PC-9 (cell line): Measurements from ENCODE around the gene ING5. TPM values are rescaled to one million over a fixed set of nuclear protein-coding genes. Genes with fewer than 3 reads are reported as not detected.
A peak's percentile ranks its signal among the peaks of the same experiment; 100 is the strongest.

Source experiments
- BruUV-seq: library from RNA; stranded (reverse); fragments of 400-500 nt; replicated peaks from 2 replicates; lab custom pipeline; 2021; lab: Mats Ljungman, UMichigan
- CTCF ChIA-PET: fragments of 300-600 bp; sonication (Branson Sonifier 250); formaldehyde crosslinking; loops from one replicate; lab custom pipeline; 2022; ENCODE audit warnings: antibody characterized with exemption; lab: Charles Lee
- POLR2A ChIA-PET: fragments of 300-600 bp; sonication (Branson Sonifier 250); formaldehyde crosslinking; loops from one replicate; lab custom pipeline; 2022; ENCODE audit warnings: antibody characterized with exemption; ENCODE audit not compliant: unreplicated experiment; lab: Charles Lee
- DNase-seq, 2 experiments: peaks; one replicate each; pipeline versions ENCODE4 v3.0.0 to v3.0.0-alpha.2; 2015 to 2022; ENCODE audit warnings: mixed read lengths in 1 of 2
- H2AFZ ChIP-seq: fragments of 200-600 bp; sonication (generic); 2 replicates; pipeline ENCODE4 v1.8.1; 2017; ENCODE audit warnings: antibody characterized with exemption
- H3F3A ChIP-seq: fragments of 200-600 bp; sonication (generic); 2 replicates; pipeline ENCODE4 v1.8.1; 2017; ENCODE audit warnings: antibody characterized with exemption, mild to moderate bottlenecking, low read depth; ENCODE audit not compliant: insufficient read depth
- H3K27ac ChIP-seq: fragments of 200-600 bp; sonication (generic); 2 replicates; pipeline ENCODE4 v1.6.1; 2016; ENCODE audit warnings: mixed run types
- H3K27me3 ChIP-seq: fragments of 200-600 bp; sonication (generic); 2 replicates; pipeline ENCODE4 v1.6.1; 2016; ENCODE audit warnings: low read depth, mixed run types; ENCODE audit not compliant: insufficient read depth
- H3K36me3 ChIP-seq: fragments of 200-600 bp; sonication (generic); 2 replicates; pipeline ENCODE4 v1.6.1; 2016; ENCODE audit warnings: low read depth, mixed run types
- H3K4me1 ChIP-seq: fragments of 200-600 bp; sonication (generic); replicated peaks from 2 replicates; pipeline ENCODE4 v1.6.1; 2016; ENCODE audit warnings: mixed run types; ENCODE audit not compliant: insufficient read depth
- H3K4me2 ChIP-seq: fragments of 200-600 bp; sonication (generic); 2 replicates; pipeline ENCODE4 v1.6.1; 2017; ENCODE audit warnings: mixed run types
- H3K4me3 ChIP-seq: fragments of 200-600 bp; sonication (generic); 2 replicates; pipeline ENCODE4 v1.6.1; 2016; ENCODE audit warnings: mixed run types
- H3K79me2 ChIP-seq: fragments of 200-600 bp; sonication (generic); 2 replicates; pipeline ENCODE4 v1.6.1; 2017; ENCODE audit warnings: low read depth, mixed run types
- H3K9me2 ChIP-seq: fragments of 200-600 bp; sonication (generic); 2 replicates; pipeline ENCODE4 v1.8.1; 2017; ENCODE audit warnings: mild to moderate bottlenecking; ENCODE audit not compliant: insufficient read depth
- H3K9me3 ChIP-seq: fragments of 200-600 bp; sonication (generic); 2 replicates; pipeline ENCODE4 v1.8.1; 2016; ENCODE audit warnings: low read depth; ENCODE audit not compliant: insufficient read depth
- H4K20me1 ChIP-seq: fragments of 200-600 bp; sonication (generic); 2 replicates; pipeline ENCODE4 v1.8.1; 2017; ENCODE audit not compliant: insufficient read depth
- EZH2 ChIP-seq: fragments of 200-600 bp; sonication (generic); IDR thresholded peaks from 2 replicates; pipeline ENCODE4 v1.8.0; 2017; ENCODE audit warnings: antibody characterized with exemption, low read depth
- intact Hi-C: fragments of 100-400 bp; cut with micrococcal nuclease; formaldehyde crosslinking; loops from one replicate; pipeline ENCODE4 v1.10.0; 2022; ENCODE audit not compliant: unreplicated experiment
- total RNA-seq: library from RNA; stranded (reverse); gene quantifications from 2 replicates; pipeline ENCODE4 v1.2.3, GENCODE V29; 2021
- TF ChIP-seq, protein P1 (sequence below): fragments of 200-600 bp; sonication (generic); conservative IDR thresholded peaks from 2 replicates; pipeline ENCODE4 v1.6.1; 2017; ENCODE audit warnings: mixed run types, antibody characterized with exemption, mild to moderate bottlenecking, moderate library complexity

ING5 gene
- total RNA-seq, 1 experiment from 2014 or later = 79.7 TPM

DNA sequence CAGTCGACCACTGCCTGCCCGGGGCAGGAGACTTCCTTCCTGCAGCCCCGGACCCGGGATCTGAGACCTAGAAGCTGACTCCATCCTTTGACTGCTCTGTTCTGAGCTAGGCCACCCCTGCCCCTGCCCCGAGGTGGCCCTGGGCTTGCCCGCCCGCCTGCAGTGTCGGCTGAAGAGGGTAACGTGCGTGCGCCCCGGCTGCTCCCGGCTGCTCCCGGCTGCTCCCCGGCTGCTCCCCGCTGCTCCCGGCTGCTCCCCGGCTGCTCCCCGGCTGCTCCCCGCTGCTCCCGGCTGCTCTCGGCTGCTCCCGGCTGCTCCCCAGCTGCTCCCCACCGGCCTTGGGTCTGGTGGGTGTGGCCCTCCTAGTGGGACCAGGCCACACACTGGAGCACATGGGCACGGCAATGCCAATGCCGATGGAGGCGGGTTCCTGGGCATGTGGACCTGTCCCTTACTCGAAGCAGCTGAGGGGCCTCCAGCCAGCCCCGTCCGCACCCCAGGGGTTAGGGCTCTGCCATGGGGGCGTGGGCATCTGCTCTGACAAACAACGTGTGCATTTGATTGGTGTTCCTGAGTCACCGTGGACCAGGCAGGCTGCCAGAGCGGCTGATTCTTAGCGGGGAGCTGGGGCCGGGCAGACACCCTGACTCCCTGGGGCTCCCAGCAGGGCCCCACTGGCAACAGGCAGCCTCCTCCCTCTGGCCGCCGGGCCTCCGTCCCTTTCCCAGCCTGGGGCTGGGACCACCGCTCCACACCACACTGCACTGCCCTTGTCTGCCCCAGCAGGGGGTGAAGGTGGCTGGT lies 72.8 kb downstream of the ING5 start:
- Histone ChIP-seq H3F3A (0 out of 2 replicates have a peak, but pooled peaks cover 5% of the 10 kb centered on the region), H3K4me2 (peak overlapping the region; percentile 54), H3K27ac (no peak overlapping the region), H4K20me1 (no peaks in the 10 kb centered on the region), H3K27me3 (no peaks in the 10 kb centered on the region), H3K79me2 (no peaks in the 10 kb centered on the region), H3K4me3 (no peak overlapping the region), H3K9me3 (no peaks in the 10 kb centered on the region), H3K36me3 (no peaks in the 10 kb centered on the region), H3K4me1 (peaks cover 18% of the 10 kb centered on the region), H3K9me2 (no peaks in the 10 kb centered on the region), H2AFZ (0 out of 2 replicates have a peak overlapping the region, but pooled peaks have one; percentile 5)
- DNase-seq = peak; percentile 64 to 91
- BruUV-seq = no TSS peak
- ChIA-PET CTCF (no interaction called here), POLR2A (interaction anchor here (0.6 kb wide), 3 partner anchors 18 to 460 kb away, joined by 3 to 8 read pairs (median 5); no protein-coding TSS in a partner anchor)
- TF ChIP-seq, protein P1, sequence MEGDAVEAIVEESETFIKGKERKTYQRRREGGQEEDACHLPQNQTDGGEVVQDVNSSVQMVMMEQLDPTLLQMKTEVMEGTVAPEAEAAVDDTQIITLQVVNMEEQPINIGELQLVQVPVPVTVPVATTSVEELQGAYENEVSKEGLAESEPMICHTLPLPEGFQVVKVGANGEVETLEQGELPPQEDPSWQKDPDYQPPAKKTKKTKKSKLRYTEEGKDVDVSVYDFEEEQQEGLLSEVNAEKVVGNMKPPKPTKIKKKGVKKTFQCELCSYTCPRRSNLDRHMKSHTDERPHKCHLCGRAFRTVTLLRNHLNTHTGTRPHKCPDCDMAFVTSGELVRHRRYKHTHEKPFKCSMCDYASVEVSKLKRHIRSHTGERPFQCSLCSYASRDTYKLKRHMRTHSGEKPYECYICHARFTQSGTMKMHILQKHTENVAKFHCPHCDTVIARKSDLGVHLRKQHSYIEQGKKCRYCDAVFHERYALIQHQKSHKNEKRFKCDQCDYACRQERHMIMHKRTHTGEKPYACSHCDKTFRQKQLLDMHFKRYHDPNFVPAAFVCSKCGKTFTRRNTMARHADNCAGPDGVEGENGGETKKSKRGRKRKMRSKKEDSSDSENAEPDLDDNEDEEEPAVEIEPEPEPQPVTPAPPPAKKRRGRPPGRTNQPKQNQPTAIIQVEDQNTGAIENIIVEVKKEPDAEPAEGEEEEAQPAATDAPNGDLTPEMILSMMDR = no peak
- intact Hi-C loops = loop anchor here (2.0 kb wide), 2 partner anchors 16 to 70 kb away; no protein-coding TSS in a partner anchor

DNA sequence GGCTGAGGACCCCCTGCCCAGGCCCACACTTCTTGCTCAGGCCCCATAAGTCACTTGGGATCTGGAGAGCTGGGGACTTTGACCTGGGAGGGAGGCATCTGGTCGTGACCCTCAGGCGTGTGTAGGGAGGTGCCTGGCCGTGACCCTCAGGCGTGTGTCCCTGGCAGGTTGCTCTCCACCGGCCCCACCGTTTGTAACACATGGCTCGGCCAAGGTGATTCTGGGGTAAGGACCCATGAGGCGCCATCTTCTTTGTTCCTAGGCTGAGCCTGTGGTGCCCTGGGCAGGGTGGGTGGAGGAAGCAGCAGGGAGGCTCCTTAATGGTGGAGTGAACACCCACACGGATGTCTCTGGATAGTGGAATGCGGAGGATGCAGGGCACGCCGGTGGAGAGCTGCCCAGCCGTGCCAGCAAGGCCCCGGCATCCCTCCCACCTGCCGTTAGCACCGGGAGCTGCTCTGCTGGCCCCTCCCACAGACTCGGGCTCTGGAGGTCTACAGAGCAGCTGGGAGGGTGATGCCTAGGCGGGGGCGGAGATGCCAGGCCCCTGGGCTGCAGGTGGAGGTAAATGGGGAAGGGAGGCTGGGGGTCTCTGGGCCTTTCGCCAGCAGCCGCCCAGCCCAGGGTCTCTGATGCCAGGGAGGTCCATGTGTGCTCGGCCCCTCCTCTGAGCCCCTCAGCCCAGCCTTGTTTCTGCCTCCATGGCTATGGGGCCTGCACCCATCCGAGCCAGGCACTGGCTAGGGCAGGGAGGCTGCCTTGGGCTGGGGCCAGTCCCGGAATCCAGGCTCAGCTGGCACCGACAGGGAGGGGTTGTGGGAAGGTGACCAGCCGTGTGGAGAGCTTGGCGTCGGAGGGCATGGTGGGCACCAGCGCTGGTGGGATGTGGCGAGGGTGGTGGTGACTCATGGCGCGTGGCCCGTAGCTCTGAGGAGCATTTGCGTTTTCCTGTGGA lies 73.7 kb downstream of the ING5 start:
- Histone ChIP-seq H3K9me2 (no peaks in the 10 kb centered on the region), H3K27ac (no peak overlapping the region), H3K36me3 (no peaks in the 10 kb centered on the region), H3K9me3 (no peaks in the 10 kb centered on the region), H3K4me1 (peaks cover 18% of the 10 kb centered on the region), H4K20me1 (no peaks in the 10 kb centered on the region), H3K4me3 (no peak overlapping the region), H3K4me2 (peak overlapping the region; percentile 54; the same call in 1 of the 2 replicates), H3K79me2 (no peaks in the 10 kb centered on the region), H3K27me3 (no peaks in the 10 kb centered on the region), H3F3A (0 out of 2 replicates have a peak, but pooled peaks cover 5% of the 10 kb centered on the region), H2AFZ (no peak overlapping the region)
- ChIA-PET POLR2A (interaction anchor here (0.6 to 0.7 kb wide), 3 partner anchors 17 to 461 kb away, joined by 3 to 5 read pairs (median 3); partner anchors contain the start of gene DTYMK), CTCF (interaction anchor here (1.1 kb wide), 1 partner anchor 103 kb away, joined by 4 read pairs; no protein-coding TSS in a partner anchor)
- intact Hi-C loops = loop anchor here (2.0 kb wide), 2 partner anchors 15 to 69 kb away; no protein-coding TSS in a partner anchor
- TF ChIP-seq, protein P1 = no peak
- TF ChIP-seq EZH2 = no peak
- DNase-seq = no peak
- BruUV-seq = TSS peak; percentile 18
